ENCODE data around the gene MEF2C.

GRCh38 chr5:88837222-88837621 lies 45.8 kb downstream of the MEF2C start:
- TF ChIP-seq, protein P1, sequence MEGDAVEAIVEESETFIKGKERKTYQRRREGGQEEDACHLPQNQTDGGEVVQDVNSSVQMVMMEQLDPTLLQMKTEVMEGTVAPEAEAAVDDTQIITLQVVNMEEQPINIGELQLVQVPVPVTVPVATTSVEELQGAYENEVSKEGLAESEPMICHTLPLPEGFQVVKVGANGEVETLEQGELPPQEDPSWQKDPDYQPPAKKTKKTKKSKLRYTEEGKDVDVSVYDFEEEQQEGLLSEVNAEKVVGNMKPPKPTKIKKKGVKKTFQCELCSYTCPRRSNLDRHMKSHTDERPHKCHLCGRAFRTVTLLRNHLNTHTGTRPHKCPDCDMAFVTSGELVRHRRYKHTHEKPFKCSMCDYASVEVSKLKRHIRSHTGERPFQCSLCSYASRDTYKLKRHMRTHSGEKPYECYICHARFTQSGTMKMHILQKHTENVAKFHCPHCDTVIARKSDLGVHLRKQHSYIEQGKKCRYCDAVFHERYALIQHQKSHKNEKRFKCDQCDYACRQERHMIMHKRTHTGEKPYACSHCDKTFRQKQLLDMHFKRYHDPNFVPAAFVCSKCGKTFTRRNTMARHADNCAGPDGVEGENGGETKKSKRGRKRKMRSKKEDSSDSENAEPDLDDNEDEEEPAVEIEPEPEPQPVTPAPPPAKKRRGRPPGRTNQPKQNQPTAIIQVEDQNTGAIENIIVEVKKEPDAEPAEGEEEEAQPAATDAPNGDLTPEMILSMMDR (IDR thresholded peaks at IDR 0.05; ENCODE audit: insufficient read depth, low read depth, low read length) = no peak
- TF ChIP-seq EZH2 (IDR thresholded peaks at IDR 0.05; ENCODE audit: insufficient read depth, low read length) = no peak
